CD4-positive, alpha-beta T cell treated with Interleukin-6 at 100 ng/mL for 8 hours (primary cell): Measurements from ENCODE around the gene KAT6B.

Experiments
- DNase-seq: peaks from one replicate; pipeline ENCODE4 v3.0.0-alpha.2; 2020; ENCODE audit warnings: mixed read lengths, low spot score

Gene KAT6B

DNA sequence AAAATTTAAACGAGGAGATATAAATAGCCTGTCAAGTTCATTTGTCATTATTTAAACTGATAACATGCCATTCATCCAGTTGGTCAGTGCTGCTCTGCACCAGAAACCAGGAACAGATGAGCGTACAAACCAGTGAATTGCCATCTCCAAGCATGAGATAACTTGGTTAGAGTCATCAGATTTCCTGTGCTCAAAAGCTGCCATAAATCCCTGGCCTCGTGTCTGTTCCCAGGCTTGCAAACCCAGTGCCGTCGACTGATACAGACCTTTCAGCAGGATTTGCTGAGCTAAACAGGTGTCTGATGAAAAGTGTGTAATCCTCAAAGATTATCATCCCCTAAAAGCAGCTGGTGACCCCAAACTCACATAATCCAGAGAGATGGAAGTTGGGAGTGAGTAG is 189.0 kb downstream of the KAT6B start:
- DNase-seq = no peak

DNA sequence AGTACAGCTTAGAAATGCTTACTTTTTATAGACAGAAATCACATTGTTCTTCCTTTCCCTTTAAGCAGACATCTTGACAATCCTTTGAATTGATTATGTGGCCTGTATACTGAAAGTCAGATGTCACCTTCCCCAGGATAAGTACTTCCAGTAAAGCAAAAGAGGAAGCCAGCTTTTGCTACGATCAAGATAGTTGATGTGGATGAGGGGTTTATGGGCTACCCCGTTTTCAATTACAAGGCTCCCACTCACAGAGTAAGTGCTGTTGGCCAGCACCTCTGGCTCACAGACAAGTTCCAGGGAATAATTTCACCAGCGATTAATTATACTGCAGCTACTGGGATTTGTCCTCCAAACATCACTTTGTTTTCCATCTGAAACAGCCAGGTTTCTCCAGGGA is 189.9 kb downstream of the KAT6B start:
- DNase-seq = no peak

DNA sequence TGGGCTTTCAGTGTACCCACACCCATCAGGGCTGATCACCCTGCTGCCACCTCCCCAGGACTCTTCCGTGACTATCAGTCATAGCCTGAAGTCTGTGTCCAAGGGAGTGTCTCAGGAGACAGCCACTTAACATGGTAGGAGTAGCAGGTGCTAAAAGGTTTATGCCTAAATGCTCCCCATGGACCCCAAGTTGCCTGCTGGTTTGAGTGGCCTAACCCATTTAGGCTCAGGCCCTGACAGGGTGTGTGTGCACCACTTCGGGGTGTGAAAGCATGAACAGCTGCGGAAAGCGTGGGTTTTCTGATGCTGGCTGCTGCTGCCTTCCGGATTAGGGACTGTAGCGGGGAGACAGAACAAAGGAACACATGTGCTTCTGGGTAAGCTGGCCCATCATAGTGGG is 191.9 kb downstream of the KAT6B start:
- no peak for DNase-seq

DNA sequence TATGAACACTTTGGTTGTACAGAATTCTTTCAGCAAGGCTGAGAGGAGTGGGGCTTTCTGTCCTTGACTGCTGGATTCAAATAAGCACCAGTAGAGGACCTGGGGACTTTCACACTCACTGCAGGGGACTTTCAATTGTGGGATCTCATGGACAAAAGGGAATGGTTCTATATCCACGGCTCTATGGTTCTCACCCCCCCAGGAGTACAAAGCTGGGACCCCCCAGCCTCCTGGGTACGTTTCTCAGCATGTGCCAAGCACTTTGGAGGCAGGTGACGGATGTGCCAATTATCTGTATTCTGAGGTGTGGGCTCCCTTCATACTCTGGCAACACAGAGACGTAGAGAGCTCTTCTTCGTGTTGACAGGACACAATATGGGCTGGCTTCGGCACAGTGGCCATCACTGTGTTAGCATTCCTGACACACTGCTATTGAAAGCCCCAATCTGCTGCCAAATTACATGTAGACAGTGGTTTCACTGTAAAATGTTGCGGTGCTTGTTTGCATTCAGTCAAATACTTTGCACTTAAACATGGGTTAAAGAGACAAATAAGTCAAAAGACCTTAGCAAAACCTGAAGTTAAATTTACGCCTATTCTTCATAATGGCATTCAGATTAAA is 192.4 kb downstream of the KAT6B start:
- DNase-seq = no peak

DNA sequence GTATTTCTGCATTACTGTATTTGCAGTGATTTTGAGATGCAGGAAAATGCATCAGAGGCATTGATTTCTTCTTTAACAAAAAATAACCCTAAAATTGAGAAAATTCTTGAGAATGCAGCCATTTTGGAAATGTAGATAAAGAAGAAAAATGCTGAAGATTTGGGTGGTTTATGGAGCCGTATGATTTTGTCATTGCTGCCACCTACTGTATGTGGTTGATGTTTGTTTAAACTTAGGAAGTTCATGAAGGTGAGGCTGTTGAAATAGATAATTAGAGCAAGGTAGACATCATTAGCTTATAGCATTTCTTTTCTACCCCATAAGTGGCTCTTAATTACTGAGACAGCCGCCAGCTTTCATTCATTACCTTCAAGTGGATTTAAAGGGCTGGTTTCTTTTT is 193.0 kb downstream of the KAT6B start:
- DNase-seq = peak; percentile 25

DNA sequence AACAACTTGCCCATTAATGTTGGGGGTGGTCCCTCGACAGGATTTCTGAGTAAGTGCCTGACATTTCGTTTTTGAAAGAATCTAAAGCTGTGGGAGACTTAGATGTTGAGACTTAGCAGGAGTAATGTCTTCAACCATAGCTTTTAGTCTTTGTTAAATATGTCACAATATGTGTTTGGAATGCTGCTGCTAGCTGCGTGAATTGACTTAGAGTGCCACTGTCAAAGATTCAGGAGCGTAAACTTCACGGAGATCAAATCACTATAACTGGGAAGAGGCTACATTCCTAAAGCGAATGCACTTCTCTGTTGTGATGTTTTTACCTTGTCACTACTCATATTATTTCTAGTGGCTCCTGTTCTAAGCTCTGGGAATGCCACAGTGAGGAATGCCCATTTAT is 193.8 kb downstream of the KAT6B start:
- no peak for DNase-seq

DNA sequence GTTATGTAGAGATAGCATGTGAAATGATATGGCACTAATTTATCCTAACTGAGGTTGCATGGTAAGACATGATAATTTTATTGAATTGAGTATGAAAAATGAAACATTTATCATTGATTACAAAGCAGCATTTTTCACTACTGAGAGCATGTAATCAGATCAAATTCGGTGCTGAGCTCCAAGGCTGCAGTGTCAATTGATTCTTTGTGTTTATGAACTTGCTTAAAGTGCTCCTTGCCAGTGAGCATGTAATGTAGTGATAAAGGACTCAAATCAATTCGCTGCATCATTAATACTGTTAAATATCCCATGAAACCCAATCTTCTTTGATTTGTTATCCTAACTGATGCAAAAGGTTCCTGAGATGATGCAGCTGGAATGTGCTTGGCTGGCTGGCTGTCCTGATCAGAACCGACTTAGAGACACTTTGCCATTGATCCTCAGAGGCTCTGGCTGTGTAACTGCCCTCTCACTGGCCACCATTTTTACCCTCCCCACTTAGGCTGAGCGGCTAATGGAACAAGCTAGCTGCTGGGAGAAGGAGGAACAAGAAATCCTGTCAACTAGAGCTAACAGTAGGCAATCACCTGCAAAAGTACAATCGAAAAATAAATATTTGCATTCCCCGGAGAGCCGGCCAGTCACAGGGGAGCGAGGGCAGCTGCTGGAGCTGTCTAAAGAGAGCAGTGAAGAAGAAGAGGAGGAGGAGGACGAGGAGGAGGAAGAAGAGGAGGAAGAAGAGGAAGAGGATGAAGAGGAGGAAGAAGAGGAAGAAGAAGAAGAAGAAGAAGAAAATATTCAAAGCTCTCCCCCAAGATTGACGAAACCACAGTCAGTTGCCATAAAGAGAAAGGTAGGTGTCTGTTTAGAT is 195.2 kb downstream of the KAT6B start:
- no peak for DNase-seq

DNA sequence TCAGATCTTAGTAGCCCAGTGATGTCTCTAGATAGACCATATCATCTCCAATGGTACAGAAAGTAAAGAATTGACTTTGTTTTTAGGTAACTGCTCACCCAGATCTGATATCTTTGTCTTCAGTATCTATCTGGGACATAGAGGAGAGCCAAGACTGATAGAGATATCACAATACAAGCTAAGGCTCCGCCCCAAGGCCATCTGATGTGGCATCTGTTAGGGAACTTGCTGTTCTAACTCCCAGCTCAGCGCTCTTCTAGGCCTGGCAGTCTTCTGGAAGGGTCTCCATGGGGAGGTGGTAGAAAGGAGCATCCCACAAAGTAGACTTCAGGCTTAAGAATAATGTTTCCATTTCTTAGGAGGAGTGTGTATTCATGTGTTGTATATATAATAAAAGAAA is 196.7 kb downstream of the KAT6B start:
- DNase-seq = no peak

DNA sequence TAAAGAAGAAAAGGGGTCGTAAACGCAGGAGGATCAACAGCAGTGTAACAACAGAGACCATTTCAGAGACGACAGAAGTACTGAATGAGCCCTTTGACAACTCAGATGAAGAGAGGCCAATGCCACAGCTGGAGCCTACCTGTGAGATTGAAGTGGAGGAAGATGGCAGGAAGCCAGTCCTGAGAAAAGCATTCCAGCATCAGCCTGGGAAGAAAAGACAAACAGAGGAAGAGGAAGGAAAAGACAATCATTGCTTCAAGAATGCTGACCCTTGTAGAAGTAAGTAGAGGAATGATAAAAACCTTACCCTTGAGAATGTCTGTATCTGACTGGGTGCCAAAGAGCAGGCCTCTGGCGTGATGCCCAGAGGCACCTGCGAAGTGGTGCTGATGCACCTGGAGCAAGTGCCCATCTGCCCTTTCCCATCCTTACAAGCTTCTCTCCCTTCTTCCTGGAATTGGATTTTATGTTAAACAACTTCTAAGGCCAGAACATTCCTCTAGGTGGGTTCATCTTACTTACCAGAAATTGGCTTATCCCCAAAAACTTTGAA is 198.6 kb downstream of the KAT6B start:
- DNase-seq = no peak

DNA sequence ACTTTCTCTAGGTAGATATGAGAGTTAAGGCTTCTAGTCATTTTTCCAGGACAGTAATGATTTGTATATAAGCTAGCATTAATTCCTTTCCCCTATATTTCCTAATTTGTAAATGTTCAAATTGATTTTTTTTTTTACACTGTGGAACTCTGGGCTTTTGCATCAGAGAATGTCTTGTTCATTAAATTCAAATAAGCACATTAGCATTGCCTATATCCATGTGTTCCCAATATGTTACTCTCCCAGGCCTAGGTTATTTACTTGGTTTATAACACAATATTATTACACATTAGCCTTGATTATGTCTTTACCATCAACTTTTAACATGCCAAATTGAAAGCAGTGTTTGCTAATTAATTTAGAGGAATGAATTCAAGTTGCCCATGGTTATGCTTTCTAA is 201.6 kb downstream of the KAT6B start:
- DNase-seq = no peak

DNA sequence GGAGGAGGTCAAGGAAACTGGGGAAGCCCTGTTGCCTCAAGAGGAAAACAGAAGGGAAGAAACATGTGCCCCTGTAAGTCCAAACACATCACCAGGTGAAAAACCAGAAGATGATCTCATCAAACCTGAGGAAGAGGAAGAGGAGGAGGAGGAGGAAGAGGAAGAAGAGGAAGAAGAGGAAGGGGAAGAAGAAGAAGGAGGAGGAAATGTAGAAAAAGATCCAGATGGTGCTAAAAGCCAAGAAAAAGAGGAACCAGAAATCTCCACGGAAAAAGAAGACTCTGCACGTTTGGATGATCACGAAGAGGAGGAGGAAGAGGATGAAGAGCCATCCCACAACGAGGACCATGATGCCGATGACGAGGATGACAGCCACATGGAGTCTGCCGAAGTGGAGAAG is 202.3 kb downstream of the KAT6B start:
- no peak for DNase-seq

DNA sequence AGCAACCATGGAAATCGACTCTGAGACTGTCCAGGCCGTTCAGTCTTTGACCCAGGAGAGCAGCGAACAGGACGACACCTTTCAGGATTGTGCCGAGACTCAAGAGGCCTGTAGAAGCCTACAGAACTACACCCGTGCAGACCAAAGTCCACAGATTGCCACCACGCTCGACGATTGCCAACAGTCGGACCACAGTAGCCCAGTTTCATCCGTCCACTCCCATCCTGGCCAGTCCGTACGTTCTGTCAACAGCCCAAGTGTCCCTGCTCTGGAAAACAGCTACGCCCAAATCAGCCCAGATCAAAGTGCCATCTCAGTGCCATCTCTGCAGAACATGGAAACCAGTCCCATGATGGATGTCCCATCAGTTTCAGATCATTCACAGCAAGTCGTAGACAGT is 203.0 kb downstream of the KAT6B start:
- DNase-seq = no peak

DNA sequence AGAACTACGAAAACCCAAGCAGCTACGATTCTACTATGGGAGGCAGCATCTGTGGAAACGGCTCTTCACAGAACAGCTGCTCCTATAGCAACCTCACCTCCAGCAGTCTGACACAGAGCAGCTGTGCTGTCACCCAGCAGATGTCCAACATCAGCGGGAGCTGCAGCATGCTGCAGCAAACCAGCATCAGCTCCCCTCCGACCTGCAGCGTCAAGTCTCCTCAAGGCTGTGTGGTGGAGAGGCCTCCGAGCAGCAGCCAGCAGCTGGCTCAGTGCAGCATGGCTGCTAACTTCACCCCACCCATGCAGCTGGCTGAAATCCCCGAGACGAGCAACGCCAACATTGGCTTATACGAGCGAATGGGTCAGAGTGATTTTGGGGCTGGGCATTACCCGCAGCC is 203.5 kb downstream of the KAT6B start:
- no peak for DNase-seq

DNA sequence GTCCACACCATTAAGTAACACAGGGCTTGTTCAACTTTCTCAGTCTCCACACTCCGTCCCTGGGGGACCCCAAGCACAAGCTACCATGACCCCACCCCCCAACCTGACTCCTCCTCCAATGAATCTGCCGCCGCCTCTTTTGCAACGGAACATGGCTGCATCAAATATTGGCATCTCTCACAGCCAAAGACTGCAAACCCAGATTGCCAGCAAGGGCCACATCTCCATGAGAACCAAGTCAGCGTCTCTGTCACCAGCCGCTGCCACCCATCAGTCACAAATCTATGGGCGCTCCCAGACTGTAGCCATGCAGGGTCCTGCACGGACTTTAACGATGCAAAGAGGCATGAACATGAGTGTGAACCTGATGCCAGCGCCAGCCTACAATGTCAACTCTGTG is 204.0 kb downstream of the KAT6B start:
- no peak for DNase-seq

DNA sequence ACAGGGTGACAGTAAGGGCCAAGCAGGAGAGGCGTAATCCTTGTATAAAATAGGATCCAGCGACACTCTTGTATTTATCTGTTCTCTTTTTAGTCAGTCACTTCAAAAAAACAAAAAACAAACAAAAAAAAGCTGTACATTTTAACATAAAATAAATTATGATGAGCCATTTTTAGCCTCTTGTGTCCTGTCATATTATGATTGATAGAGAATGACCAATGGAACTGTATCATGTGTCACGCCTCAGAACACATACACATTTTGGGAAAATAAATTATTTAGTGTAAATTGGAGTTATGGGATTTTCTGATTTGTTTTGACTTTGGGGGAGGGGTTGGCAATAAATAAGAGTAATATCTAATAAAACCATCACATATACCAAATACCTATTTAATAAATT is 205.7 kb downstream of the KAT6B start:
- DNase-seq = no peak

DNA sequence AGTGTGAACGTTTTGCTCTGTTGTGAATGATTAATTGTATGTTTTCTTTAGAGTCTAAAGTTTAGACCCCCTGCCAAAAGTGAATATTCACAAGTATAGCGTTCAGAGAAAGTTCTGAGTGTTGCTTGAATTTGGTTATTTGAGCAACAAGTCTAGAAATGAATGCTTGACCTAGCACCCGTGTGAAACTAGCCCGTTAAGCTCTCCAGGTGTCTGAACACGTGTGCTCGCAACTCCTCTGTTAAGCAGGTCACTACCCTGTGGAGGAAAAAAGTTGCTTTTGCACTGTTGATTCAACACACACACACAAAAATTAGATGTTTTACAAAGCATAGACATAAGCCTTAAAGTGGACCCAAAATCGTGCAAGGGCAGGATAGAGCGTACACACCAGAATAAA is 206.4 kb downstream of the KAT6B start:
- no peak for DNase-seq

DNA sequence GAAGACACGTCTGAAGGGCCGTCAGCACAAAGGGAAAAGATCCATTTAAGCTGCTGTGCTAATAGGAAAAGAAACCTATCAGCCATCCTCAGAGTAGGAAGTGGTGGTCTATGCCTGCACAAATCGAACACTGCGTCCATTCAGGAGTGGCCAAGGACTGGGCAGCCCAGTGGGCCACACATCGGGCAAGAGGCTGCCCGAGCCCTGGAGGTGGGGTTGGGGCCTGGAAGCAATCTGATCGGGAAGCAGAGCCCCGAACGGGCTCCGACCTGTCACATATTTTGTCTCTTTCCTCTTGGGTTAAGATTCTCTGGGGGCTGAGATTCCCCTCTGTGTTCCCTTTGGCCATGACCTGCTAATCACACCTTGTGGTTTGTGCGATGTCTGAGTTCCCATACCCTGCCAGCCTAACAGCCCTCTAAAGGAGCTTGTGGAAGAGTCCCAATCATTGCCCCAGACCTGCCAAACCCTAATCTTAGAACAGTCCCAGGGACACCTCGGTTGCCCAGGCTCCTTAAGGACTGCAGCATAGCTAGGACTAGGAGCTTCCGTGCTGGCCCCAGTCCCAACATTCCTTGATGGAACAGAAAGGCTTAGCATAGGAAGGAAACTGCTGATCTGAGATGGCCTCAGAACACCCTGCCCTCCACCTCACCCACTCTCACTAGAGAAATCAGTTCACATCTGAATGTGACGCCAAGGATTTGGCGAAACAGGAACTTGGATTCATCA is 207.2 kb downstream of the KAT6B start:
- DNase-seq = no peak

DNA sequence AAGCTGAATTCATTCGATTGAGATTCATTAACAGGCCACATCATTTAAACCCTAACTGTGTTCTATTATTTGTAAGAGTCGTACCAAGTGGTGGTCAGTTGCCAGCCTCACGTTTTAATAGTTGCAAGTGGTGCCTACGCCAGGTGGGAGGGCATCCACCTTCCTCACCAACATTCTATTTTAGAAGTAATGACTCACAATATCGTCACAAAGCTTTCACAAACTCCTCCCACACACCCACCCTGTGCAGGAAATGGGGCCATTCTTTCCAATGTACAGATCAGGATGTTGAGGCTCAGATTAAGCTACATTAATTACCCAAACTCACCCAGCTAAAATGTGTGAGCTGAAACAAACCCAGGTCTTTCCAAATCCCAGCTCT is 207.7 kb downstream of the KAT6B start:
- DNase-seq = no peak

DNA sequence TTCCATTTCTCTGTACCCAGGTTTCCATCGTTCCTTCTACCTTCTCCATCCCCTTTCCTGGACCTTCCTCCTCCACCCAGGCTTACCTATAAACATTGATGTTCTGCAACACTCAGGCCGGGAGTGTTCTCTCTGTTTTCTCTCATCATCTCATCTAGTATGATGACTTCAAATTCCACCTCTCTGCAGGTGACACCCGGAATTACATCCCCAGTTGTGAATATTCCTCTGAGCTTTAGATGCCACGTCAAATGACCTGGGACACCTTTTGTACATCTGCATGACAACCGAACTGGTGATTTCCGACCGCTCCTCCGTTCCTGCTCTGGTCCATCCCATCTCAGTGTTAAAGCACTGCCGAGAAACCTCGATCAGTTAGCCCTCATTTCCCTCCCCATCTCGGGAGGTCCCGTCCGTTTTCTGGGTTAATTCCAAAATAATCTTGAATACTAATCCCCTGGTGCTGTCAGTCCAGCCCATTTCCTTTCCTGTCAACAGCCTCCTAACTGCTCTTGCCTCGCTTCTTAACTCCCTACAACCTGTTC is 208.4 kb downstream of the KAT6B start:
- no peak for DNase-seq

DNA sequence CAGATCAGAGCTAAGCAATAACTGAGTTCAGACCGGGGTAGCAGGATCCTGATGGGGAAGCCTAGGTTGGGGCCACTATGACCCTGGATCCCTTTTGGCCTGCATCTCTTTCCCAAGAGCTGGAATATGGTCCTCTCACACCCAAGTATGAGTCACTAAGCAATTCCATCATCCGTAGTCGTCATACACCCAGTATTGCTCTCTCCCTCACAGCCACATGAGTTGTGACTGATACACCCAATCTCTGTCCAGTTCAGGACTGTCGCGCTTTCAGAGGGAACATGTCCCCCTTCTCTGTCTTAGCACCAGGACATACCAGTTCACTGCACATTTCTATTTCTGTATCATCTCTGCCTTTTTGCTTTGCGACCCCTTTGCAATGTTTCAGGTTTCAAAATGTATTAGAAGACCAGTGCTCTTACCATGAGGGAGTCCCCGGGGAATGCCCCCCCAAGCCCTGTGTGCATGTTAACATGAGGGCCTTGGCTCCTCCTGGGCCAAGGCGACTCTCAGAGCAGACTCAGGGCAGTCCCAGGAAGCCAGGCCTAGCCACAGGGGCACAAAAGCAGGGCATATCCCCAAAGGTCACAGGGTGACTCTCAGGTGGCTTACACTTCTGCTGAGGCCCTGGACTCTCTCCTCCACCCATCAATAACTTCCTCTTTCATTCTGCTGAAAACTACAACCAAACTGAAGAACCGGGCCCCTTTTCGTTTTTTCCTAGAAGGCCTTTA is 209.7 kb downstream of the KAT6B start:
- DNase-seq = no peak

DNA sequence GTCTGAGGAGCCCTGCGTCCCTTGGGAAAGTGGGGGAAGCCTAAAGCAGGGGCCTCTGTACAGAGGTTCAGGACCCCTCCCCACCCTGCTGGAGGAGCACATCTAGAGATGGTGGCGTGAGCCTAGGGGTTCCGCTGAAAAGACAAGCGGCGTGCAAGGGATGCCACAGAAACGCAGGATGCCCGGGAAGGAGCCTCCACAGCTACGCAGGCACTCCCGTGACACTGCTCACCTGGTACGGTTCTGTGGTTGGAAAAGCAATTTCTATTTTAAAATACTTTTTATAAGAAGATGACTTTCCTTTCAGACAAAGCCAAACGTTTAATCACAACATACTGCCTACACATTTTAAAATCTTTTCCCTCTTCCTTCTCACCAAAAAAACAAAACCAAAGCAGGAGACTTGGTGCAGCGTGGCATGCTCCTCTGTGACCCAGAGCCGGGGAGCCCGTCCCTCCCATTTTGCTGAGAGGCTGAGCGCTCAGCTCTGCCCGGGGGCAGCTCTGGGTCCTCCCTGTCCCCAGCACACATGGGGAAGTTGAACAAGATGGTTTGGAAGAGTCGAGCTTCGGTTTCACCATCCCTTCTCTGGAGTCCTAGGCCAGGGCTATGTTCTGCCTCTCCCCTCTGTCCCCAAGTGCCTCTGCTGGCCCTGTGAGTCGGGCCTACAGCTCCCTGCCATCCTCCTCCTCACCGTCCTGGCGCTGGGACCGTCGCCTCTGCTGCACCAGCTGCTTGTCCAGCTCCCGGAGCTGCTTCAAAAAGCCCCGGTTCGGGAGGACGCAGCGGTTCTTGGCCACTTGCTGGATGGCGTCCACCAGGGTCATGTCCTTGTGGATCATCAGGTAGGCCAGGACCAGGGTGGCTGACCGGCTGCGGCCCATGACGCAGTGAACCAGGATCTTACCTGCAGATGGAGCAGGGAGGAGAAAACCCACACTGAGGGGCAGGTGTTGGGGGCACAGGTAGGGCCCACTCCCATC is 211.1 kb downstream of the KAT6B start:
- DNase-seq = no peak
